HepG2 (cell line): ENCODE results near the gene NFATC2. TPM values are rescaled to one million over a fixed set of nuclear protein-coding genes. Genes with fewer than 3 reads are reported as not detected.

Experiments
- CEBPB ChIP-seq: IDR thresholded peaks from 2 replicates; pipeline ENCODE4 v1.6.1; 2011; ENCODE audit warnings: low read depth, low read length, improper control_type of control experiment, borderline replicate concordance
- MIER2 ChIP-seq: IDR thresholded peaks from 2 replicates; pipeline ENCODE4 v1.6.1; 2016; ENCODE audit warnings: missing biosample characterization, missing genetic modification reagents
- MTA1 ChIP-seq: sonication (generic); formaldehyde crosslinking; IDR thresholded peaks from 2 replicates; pipeline ENCODE4 v1.4.0; 2020; ENCODE audit warnings: missing genetic modification reagents, mild to moderate bottlenecking, borderline replicate concordance
- PITX1 ChIP-seq: sonication (generic); formaldehyde crosslinking; IDR thresholded peaks from 2 replicates; pipeline ENCODE4 v1.5.1; 2020; ENCODE audit warnings: mild to moderate bottlenecking, missing genetic modification reagents
- SP4 ChIP-seq: sonication (generic); formaldehyde crosslinking; IDR thresholded peaks from 2 replicates; pipeline ENCODE4 v1.8.1; 2023; ENCODE audit warnings: mild to moderate bottlenecking, missing genetic modification reagents
- SUZ12 ChIP-seq: fragments of 150-350 bp; IDR thresholded peaks from 2 replicates; pipeline ENCODE4 v1.6.1; 2014; ENCODE audit warnings: low read depth, low read length
- ZNF331 ChIP-seq: sonication (generic); formaldehyde crosslinking; IDR thresholded peaks from 2 replicates; pipeline ENCODE4 v1.4.0; 2020; ENCODE audit warnings: missing genetic modification reagents
- ZNF652 ChIP-seq: IDR thresholded peaks from 2 replicates; pipeline ENCODE4 v1.6.1; 2016; ENCODE audit warnings: low read depth, borderline replicate concordance
- ZNF713 ChIP-seq: sonication (generic); formaldehyde crosslinking; IDR thresholded peaks from 2 replicates; pipeline ENCODE4 v1.4.0; 2020; ENCODE audit warnings: mild to moderate bottlenecking, missing genetic modification reagents
- ZNF747 ChIP-seq: sonication (generic); formaldehyde crosslinking; IDR thresholded peaks from 2 replicates; pipeline ENCODE4 v1.8.1; 2023; ENCODE audit warnings: missing genetic modification reagents, mild to moderate bottlenecking, borderline replicate concordance
- ZNF773 ChIP-seq: sonication (generic); formaldehyde crosslinking; IDR thresholded peaks from 2 replicates; pipeline ENCODE4 v1.4.0; 2020; ENCODE audit warnings: missing genetic modification reagents, borderline replicate concordance
- ZNF891 ChIP-seq: sonication (generic); formaldehyde crosslinking; IDR thresholded peaks from 2 replicates; pipeline ENCODE4 v1.5.0; 2020; ENCODE audit warnings: mild to moderate bottlenecking, missing genetic modification reagents
- ZZZ3 ChIP-seq: sonication (generic); formaldehyde crosslinking; IDR thresholded peaks from 2 replicates; pipeline ENCODE4 v1.4.0; 2020; ENCODE audit warnings: missing genetic modification reagents, mild to moderate bottlenecking, borderline replicate concordance
- polyA plus RNA-seq, 8 experiments: library from polyadenylated mRNA; depleted of rRNA in 3 of 8; stranded (reverse) in 7 of 8; unstranded in 1 of 8; fragments of >200 nt; fragmentation: Illumina TruSeq in 4 of 8; extraction: Trizol in 4 of 8; gene quantifications; 2 replicates each; pipeline versions ENCODE4 v1.2.1 to v1.2.3, GENCODE V29; 2011 to 2016; ENCODE audit warnings: low read depth in 4 of 8, missing spikeins in 1 of 8, mixed read lengths in 1 of 8; ENCODE audit not compliant: insufficient read depth in 1 of 8
- total RNA-seq, 5 experiments: library from RNA; depleted of rRNA; stranded (reverse); fragments of >200 nt; fragmentation: Illumina TruSeq; extraction: Trizol; gene quantifications; 2 replicates each; pipeline ENCODE4 v1.2.3, GENCODE V29; 2016; ENCODE audit warnings: low read depth in 1 of 5
- TF ChIP-seq, protein P1 (sequence below): sonication (generic); formaldehyde crosslinking; IDR thresholded peaks from 2 replicates; pipeline ENCODE4 v1.4.0; 2020; ENCODE audit warnings: mild to moderate bottlenecking, missing genetic modification reagents
- TF ChIP-seq, protein P2 (sequence below): sonication (generic); formaldehyde crosslinking; IDR thresholded peaks from 2 replicates; pipeline ENCODE4 v1.4.0; 2020; ENCODE audit warnings: mild to moderate bottlenecking, missing genetic modification reagents
- TF ChIP-seq, protein P3 (sequence below): sonication (generic); formaldehyde crosslinking; IDR thresholded peaks from 2 replicates; pipeline ENCODE4 v1.5.0; 2020; ENCODE audit warnings: mild to moderate bottlenecking, missing genetic modification reagents
- TF ChIP-seq, protein P4 (sequence below): sonication (generic); formaldehyde crosslinking; IDR thresholded peaks from 2 replicates; pipeline ENCODE4 v1.9.0; 2021; ENCODE audit warnings: missing genetic modification reagents, borderline replicate concordance
- TF ChIP-seq, protein P5 (sequence below): sonication (generic); formaldehyde crosslinking; IDR thresholded peaks from 2 replicates; pipeline ENCODE4 v1.5.1; 2020; ENCODE audit warnings: missing genetic modification reagents, mild to moderate bottlenecking, borderline replicate concordance

NFATC2 gene
- total and polyA plus RNA-seq, 2 of the 13 experiments (the other 11 are each of a cell fraction or from before 2014, with no cell fraction given) = 1.9 to 3.3 TPM

DNA sequence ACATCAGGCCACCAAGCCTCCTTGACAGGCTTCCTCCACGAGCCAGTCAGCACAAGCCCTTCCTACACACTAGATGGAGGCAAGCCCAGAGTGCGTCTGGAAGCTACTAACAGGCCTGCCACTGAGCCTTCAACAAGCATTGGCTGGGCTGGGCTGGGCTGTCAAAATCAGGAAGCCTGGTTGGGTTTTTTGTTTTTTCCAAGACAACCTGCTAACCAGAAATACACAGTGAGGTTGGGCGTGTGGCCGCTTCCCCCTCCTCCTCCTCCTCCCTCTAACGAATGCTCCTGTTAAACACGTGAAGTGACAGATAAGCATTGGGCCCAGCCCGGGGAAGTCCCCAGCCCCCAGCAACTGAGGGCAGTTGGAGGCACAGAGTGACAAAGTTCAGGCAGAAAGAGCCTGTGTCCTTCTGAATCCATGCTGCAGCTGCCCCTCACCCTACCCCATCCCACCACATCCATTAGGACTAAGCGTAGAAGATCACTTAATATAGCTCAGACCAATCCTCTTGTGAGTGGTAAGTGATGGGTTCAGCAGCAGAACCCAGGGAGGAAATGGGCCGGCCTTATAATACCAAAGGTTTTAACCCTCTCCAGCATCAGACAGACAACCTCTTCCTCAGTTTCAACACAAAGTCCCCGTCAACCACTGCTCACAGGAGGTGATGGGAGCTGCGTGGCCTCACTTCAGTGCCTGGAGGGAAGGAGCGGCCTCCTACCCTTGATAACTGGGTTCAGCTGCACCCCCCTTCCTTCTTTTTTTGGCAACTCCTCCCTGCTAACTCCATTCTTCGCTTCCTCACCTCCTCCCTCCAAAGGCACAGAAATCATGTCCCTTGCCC lies 1.1 kb downstream of the NFATC2 start (continued):
- TF ChIP-seq, protein P1, sequence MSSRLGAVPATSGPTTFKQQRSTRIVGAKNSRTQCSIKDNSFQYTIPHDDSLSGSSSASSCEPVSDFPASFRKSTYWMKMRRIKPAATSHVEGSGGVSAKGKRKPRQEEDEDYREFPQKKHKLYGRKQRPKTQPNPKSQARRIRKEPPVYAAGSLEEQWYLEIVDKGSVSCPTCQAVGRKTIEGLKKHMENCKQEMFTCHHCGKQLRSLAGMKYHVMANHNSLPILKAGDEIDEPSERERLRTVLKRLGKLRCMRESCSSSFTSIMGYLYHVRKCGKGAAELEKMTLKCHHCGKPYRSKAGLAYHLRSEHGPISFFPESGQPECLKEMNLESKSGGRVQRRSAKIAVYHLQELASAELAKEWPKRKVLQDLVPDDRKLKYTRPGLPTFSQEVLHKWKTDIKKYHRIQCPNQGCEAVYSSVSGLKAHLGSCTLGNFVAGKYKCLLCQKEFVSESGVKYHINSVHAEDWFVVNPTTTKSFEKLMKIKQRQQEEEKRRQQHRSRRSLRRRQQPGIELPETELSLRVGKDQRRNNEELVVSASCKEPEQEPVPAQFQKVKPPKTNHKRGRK (CRISPR knock-in tag) = no peak
- TF ChIP-seq CEBPB (no peak), ZNF747 (CRISPR knock-in tag) (peak; percentile 77; the same call in 1 of the 2 replicates), SP4 (CRISPR knock-in tag) (peak; percentile 48; the same call in 1 of the 2 replicates), PITX1 (CRISPR knock-in tag) (peak; percentile 70), SUZ12 (no peak), ZNF331 (peak; percentile 95), ZNF773 (CRISPR knock-in tag) (no peak; the same call in 1 of the 2 replicates), ZNF891 (CRISPR knock-in tag) (0 out of 2 replicates have a peak, but pooled peaks have one; percentile 26), ZZZ3 (CRISPR knock-in tag) (peak; percentile 82), ZNF713 (CRISPR knock-in tag) (no peak), MIER2 (CRISPR knock-in tag) (peak; percentile 36; the same call in 1 of the 2 replicates), ZNF652 (peak; percentile 86), MTA1 (CRISPR knock-in tag) (0 out of 2 replicates have a peak, but pooled peaks have one; percentile 53)
- TF ChIP-seq, protein P2, sequence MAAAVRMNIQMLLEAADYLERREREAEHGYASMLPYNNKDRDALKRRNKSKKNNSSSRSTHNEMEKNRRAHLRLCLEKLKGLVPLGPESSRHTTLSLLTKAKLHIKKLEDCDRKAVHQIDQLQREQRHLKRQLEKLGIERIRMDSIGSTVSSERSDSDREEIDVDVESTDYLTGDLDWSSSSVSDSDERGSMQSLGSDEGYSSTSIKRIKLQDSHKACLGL (CRISPR knock-in tag) = no peak; the same call in 1 of the 2 replicates
- TF ChIP-seq, protein P3, sequence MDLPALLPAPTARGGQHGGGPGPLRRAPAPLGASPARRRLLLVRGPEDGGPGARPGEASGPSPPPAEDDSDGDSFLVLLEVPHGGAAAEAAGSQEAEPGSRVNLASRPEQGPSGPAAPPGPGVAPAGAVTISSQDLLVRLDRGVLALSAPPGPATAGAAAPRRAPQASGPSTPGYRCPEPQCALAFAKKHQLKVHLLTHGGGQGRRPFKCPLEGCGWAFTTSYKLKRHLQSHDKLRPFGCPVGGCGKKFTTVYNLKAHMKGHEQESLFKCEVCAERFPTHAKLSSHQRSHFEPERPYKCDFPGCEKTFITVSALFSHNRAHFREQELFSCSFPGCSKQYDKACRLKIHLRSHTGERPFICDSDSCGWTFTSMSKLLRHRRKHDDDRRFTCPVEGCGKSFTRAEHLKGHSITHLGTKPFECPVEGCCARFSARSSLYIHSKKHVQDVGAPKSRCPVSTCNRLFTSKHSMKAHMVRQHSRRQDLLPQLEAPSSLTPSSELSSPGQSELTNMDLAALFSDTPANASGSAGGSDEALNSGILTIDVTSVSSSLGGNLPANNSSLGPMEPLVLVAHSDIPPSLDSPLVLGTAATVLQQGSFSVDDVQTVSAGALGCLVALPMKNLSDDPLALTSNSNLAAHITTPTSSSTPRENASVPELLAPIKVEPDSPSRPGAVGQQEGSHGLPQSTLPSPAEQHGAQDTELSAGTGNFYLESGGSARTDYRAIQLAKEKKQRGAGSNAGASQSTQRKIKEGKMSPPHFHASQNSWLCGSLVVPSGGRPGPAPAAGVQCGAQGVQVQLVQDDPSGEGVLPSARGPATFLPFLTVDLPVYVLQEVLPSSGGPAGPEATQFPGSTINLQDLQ (CRISPR knock-in tag) = no peak
- TF ChIP-seq, protein P4, sequence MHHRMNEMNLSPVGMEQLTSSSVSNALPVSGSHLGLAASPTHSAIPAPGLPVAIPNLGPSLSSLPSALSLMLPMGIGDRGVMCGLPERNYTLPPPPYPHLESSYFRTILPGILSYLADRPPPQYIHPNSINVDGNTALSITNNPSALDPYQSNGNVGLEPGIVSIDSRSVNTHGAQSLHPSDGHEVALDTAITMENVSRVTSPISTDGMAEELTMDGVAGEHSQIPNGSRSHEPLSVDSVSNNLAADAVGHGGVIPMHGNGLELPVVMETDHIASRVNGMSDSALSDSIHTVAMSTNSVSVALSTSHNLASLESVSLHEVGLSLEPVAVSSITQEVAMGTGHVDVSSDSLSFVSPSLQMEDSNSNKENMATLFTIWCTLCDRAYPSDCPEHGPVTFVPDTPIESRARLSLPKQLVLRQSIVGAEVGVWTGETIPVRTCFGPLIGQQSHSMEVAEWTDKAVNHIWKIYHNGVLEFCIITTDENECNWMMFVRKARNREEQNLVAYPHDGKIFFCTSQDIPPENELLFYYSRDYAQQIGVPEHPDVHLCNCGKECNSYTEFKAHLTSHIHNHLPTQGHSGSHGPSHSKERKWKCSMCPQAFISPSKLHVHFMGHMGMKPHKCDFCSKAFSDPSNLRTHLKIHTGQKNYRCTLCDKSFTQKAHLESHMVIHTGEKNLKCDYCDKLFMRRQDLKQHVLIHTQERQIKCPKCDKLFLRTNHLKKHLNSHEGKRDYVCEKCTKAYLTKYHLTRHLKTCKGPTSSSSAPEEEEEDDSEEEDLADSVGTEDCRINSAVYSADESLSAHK = peak; percentile 71; the same call in 1 of the 2 replicates
- TF ChIP-seq, protein P5, sequence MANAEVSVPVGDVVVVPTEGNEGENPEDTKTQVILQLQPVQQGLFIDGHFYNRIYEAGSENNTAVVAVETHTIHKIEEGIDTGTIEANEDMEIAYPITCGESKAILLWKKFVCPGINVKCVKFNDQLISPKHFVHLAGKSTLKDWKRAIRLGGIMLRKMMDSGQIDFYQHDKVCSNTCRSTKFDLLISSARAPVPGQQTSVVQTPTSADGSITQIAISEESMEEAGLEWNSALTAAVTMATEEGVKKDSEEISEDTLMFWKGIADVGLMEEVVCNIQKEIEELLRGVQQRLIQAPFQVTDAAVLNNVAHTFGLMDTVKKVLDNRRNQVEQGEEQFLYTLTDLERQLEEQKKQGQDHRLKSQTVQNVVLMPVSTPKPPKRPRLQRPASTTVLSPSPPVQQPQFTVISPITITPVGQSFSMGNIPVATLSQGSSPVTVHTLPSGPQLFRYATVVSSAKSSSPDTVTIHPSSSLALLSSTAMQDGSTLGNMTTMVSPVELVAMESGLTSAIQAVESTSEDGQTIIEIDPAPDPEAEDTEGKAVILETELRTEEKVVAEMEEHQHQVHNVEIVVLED (CRISPR knock-in tag) = no peak; the same call in 1 of the 2 replicates
